K562 (cell line): ENCODE measurements around the gene ANKRD11. TPM values are rescaled to one million over a fixed set of nuclear protein-coding genes. Genes with fewer than 3 reads are reported as not detected.
A peak's percentile ranks its signal among the peaks of the same experiment; 100 is the strongest.

Experiments
- ATAC-seq: fragments of 200-7000 bp; cut with Tn5 transposase; 3 replicates; pipeline ENCODE4 v1.9.1; 2020; ENCODE audit warnings: moderate library complexity
- BruUV-seq: library from RNA; stranded (reverse); fragments of 400-500 nt; replicated peaks from 2 replicates; lab custom pipeline; 2021; lab: Mats Ljungman, UMichigan
- CTCF ChIA-PET: fragments of 300-600 bp; formaldehyde crosslinking; extraction: SDS; loops from one replicate; lab custom pipeline; 2021; ENCODE audit warnings: low intra/inter-chr PET ratio; lab: Yijun Ruan, JAX
- POLR2A ChIA-PET: fragments of 300-600, 350-650 bp; sonication (Branson Sonifier 250); formaldehyde crosslinking; extraction: SDS; loops from one replicate; lab custom pipeline; 2021; ENCODE audit warnings: antibody characterized with exemption, inconsistent platforms; lab: Yijun Ruan, JAX
- DNase-seq, 4 experiments: peaks; one replicate each; pipeline versions ENCODE4 v3.0.0 to v3.0.0-alpha.2; 2011 to 2018; ENCODE audit warnings: low spot score in 3 of 4, mixed read lengths in 3 of 4; ENCODE audit errors: extremely low read depth in 1 of 4
- FAIRE-seq: peaks from 2 replicates; lab custom pipeline; 2011; peaks lifted over from hg19 to GRCh38; lab: Jason Lieb, UNC
- H2AFZ ChIP-seq: 2 replicates; pipeline ENCODE4 v1.6.0; 2011; ENCODE audit warnings: low read depth, low read length, control low read depth, inconsistent platforms
- H3K27ac ChIP-seq: fragments of 200-600 bp; 3 replicates; pipeline ENCODE4 v1.8.0; 2011; ENCODE audit warnings: low read depth, mild to moderate bottlenecking, control low read depth, inconsistent platforms, low read length, moderate library complexity, mixed read lengths; ENCODE audit errors: extremely low read depth
- H3K27me3 ChIP-seq, 2 experiments: fragments of 300-600 bp in 1 of 2; 2 replicates in 1 of 2; 3 replicates in 1 of 2; pipeline versions ENCODE4 v1.6.0 to v1.8.0; 2011; ENCODE audit warnings: inconsistent platforms in 2 of 2, low read length in 2 of 2, mild to moderate bottlenecking in 1 of 2, mixed read lengths in 1 of 2, moderate library complexity in 1 of 2; ENCODE audit not compliant: control insufficient read depth in 2 of 2, insufficient read depth in 2 of 2
- H3K36me3 ChIP-seq: fragments of 300-600 bp; 3 replicates; pipeline ENCODE4 v1.8.0; 2011; ENCODE audit warnings: mild to moderate bottlenecking, low read length, inconsistent platforms; ENCODE audit not compliant: control insufficient read depth, insufficient read depth
- H3K4me1 ChIP-seq, 2 experiments: fragments of 200-600 bp in 1 of 2; replicated peaks in 1 of 2; 2 replicates in 1 of 2; 3 replicates in 1 of 2; pipeline versions ENCODE4 v1.5.1 to v1.8.0; 2011; ENCODE audit warnings: inconsistent platforms in 2 of 2, low read length in 2 of 2, mild to moderate bottlenecking in 1 of 2, mixed read lengths in 1 of 2, moderate library complexity in 1 of 2; ENCODE audit not compliant: control insufficient read depth in 2 of 2, insufficient read depth in 2 of 2
- H3K4me2 ChIP-seq: 2 replicates; pipeline ENCODE4 v1.6.1; 2011; ENCODE audit warnings: low read length, control low read depth, inconsistent platforms, mixed read lengths; ENCODE audit not compliant: insufficient read depth
- H3K4me3 ChIP-seq: fragments of 200-600 bp; sonication (generic), shearing (Covaris generic); 2 replicates; pipeline ENCODE4 v1.5.1; 2016; ENCODE audit warnings: control low read depth, inconsistent platforms
- H3K79me2 ChIP-seq: fragments of 200-600 bp; 3 replicates; pipeline ENCODE4 v1.8.0; 2011; ENCODE audit warnings: low read length, inconsistent platforms; ENCODE audit not compliant: control insufficient read depth, insufficient read depth
- H3K9ac ChIP-seq, 2 experiments: 2 replicates each; pipeline versions ENCODE4 v1.6.0 to v1.6.1; 2011; ENCODE audit warnings: low read depth in 2 of 2, low read length in 2 of 2, control low read depth in 1 of 2, inconsistent platforms in 1 of 2, mild to moderate bottlenecking in 1 of 2, mixed read lengths in 1 of 2; ENCODE audit not compliant: insufficient read depth in 1 of 2
- H3K9me1 ChIP-seq: one replicate; pipeline ENCODE4 v1.6.0; 2011; ENCODE audit warnings: inconsistent platforms, mild to moderate bottlenecking, low read length, moderate library complexity; ENCODE audit not compliant: control insufficient read depth, insufficient read depth
- H3K9me3 ChIP-seq: replicated peaks from 2 replicates; pipeline ENCODE4 v1.5.1; 2011; ENCODE audit warnings: low read depth, low read length, inconsistent platforms; ENCODE audit not compliant: control insufficient read depth, insufficient read depth
- H4K20me1 ChIP-seq: replicated peaks from 2 replicates; pipeline ENCODE4 v1.6.1; 2011; ENCODE audit warnings: low read length, inconsistent platforms, mixed read lengths; ENCODE audit not compliant: control insufficient read depth, insufficient read depth
- ESRRA ChIP-seq: fragments of 450-650 bp; IDR thresholded peaks from 2 replicates; pipeline ENCODE4 v1.6.1; 2014; ENCODE audit warnings: low read depth, mild to moderate bottlenecking, moderate library complexity, borderline replicate concordance
- HDAC1 ChIP-seq, 2 experiments: fragments of 450-650 bp; IDR thresholded peaks; 2 replicates each; pipeline ENCODE4 v1.6.1; 2016 to 2017; ENCODE audit warnings: inconsistent platforms in 1 of 2, mild to moderate bottlenecking in 1 of 2, moderate library complexity in 1 of 2
- MAFG ChIP-seq: fragments of 450-650 bp; conservative IDR thresholded peaks from 2 replicates; pipeline ENCODE4 v1.6.1; 2016; ENCODE audit warnings: missing genetic modification characterization, missing compliant biosample characterization
- MYC ChIP-seq, 2 experiments: fragments of 250-450 bp in 1 of 2; sonication (Bioruptor Pico) in 1 of 2; IDR thresholded peaks; 2 replicates each; pipeline versions ENCODE4 v1.5.1 to v1.6.1; 2012 to 2021; ENCODE audit warnings: low read depth in 2 of 2, borderline replicate concordance in 1 of 2, improper control_type of control experiment in 1 of 2, low read length in 1 of 2, mild to moderate bottlenecking in 1 of 2, moderate library complexity in 1 of 2
- POLR2G ChIP-seq: fragments of 200-400 bp; formaldehyde crosslinking; IDR thresholded peaks from 2 replicates; pipeline ENCODE4 v1.6.1; 2017; ENCODE audit warnings: low read depth, mild to moderate bottlenecking, antibody characterized with exemption, low read length, moderate library complexity
- RBM22 ChIP-seq: fragments of 200-400 bp; formaldehyde crosslinking; IDR thresholded peaks from 2 replicates; pipeline ENCODE4 v1.6.1; 2018; ENCODE audit warnings: low read length, low read depth; ENCODE audit not compliant: poor library complexity, severe bottlenecking
- SAFB ChIP-seq: fragments of 200-400 bp; formaldehyde crosslinking; IDR thresholded peaks from 2 replicates; pipeline ENCODE4 v1.6.1; 2017; ENCODE audit warnings: low read depth, low read length, borderline replicate concordance
- TEAD1 ChIP-seq, 2 experiments: fragments of 450-650 bp in 1 of 2; sonication (generic) in 1 of 2; formaldehyde crosslinking; IDR thresholded peaks; 2 replicates each; pipeline versions ENCODE4 v1.4.0 to v1.8.0; 2020 to 2022; ENCODE audit warnings: mild to moderate bottlenecking in 2 of 2, missing genetic modification reagents in 1 of 2
- WGBS: fragments of 100-300 bp; shearing (Covaris generic); methylation state at CpG from one replicate; pipeline ENCODE4 v1.1.6; 2016; ENCODE audit warnings: low coverage, mixed read lengths; ENCODE audit not compliant: insufficient coverage; ENCODE audit errors: missing lambda C conversion rate; 5-methylcytosine and 5-hydroxymethylcytosine counted together
- in situ Hi-C: fragments of 300-500 bp; cut with MboI; formaldehyde crosslinking; loops from 4 replicates; pipeline ENCODE4 v1.15.0; 2018; ENCODE audit warnings: inconsistent platforms, mixed read lengths
- intact Hi-C: fragments of 100-400 bp; cut with micrococcal nuclease; formaldehyde crosslinking; loops from 2 replicates; pipeline ENCODE4 v1.14.2; 2022
- polyA plus RNA-seq, 8 experiments: library from polyadenylated mRNA; depleted of rRNA in 4 of 8; stranded (reverse) in 5 of 8; unstranded in 3 of 8; fragments of >200 nt; fragmentation: Nextera tagmentation in 2 of 8; fragmentation: Illumina TruSeq in 1 of 8; extraction: Ambion mirVana in 2 of 8; extraction: Trizol in 1 of 8; gene quantifications; 2 replicates each; pipeline versions ENCODE4 v1.2.1 to v1.2.3, GENCODE V29; 2011 to 2014; ENCODE audit warnings: inconsistent platforms in 1 of 8, missing spikeins in 1 of 8
- total RNA-seq, 7 experiments: library from RNA; depleted of rRNA in 6 of 7; stranded (reverse); fragments of >200 nt in 6 of 7; fragmentation: Illumina TruSeq in 2 of 7; extraction: Trizol in 2 of 7; gene quantifications; 2 replicates each; pipeline versions ENCODE4 v1.2.1 to v1.2.3, GENCODE V29; 2011 to 2021; ENCODE audit warnings: low replicate concordance in 1 of 7
- TF ChIP-seq, protein P1 (sequence below): fragments of 450-650 bp; IDR thresholded peaks from one replicate; pipeline ENCODE4 v1.6.1; 2018; ENCODE audit warnings: mild to moderate bottlenecking, moderate library complexity; ENCODE audit not compliant: partially characterized antibody
- TF ChIP-seq, protein P2 (sequence below): fragments of 250-450 bp; sonication (Bioruptor Pico); IDR thresholded peaks from 2 replicates; pipeline ENCODE4 v1.9.0; 2021; ENCODE audit warnings: mild to moderate bottlenecking, inconsistent platforms

Gene ANKRD11
- total and polyA plus RNA-seq, 9 of the 15 experiments (the other 6 are each of a cell fraction or from before 2014, with no cell fraction given) = 4.7 to 126 (median 31.7) TPM

DNA sequence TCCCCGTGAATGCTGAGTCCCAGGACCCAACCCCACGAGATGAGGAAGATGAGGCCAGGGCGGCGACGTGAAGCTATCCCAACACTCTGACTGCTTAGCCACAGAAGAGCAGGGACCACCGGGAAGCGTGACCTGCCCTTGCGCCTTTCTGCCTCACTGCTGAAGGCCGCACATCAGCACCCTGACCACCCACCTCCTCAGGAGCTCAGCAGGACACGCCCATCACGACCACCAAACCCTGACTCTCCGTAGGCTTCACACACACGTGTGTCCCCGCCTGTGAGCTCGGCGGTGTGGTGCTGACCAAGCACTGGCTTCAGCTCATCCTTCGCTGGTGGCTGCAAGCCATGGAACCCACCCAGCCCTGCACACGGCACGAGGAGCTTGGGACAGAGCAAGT, 175.1 kb downstream of the ANKRD11 start:
- H3K9me1 ChIP-seq = peaks cover 28% of the 10 kb centered on the region
- peaks cover 77% of the 10 kb centered on the region; the same call in 2 of the 3 replicates for H3K36me3 ChIP-seq
- no peak for TF ChIP-seq TEAD1 (CRISPR knock-in tag; IDR thresholded peaks at IDR 0.05)
- peak; percentile 79 for TF ChIP-seq RBM22
- no peak for TF ChIP-seq MAFG
- peak; percentile 61 for TF ChIP-seq POLR2G
- no peak overlapping the region for H3K4me3 ChIP-seq
- no peak overlapping the region; the same call in 1 of the 3 replicates for H3K27ac ChIP-seq
- POLR2A ChIA-PET = interaction anchor here (0.6 to 1.6 kb wide), 3 partner anchors 10 to 164 kb away, joined by 3 to 4 read pairs (median 4); no protein-coding TSS in a partner anchor
- WGBS = 92% methylated on average over 13 of the region's 19 CpGs
- FAIRE-seq = no peak
- DNase-seq = no peak
- intact Hi-C loops (no loop called here), in situ Hi-C loops (no loop called here)
- H3K9ac ChIP-seq = peak overlapping the region in 1 of 2 experiments; percentile 62; a peak in 2 of 4 replicates
- H3K79me2 ChIP-seq = peaks cover 100% of the 10 kb centered on the region
- H2AFZ ChIP-seq = no peak overlapping the region
- no peaks in the 10 kb centered on the region for H3K27me3 ChIP-seq
- H3K9me3 ChIP-seq = no peaks in the 10 kb centered on the region
- CTCF ChIA-PET = no interaction called here
- no TSS peak for BruUV-seq
- H3K4me1 ChIP-seq = peaks cover 36 to 67% of the 10 kb centered on the region in 2 experiments
- no peak overlapping the region for H3K4me2 ChIP-seq
- H4K20me1 ChIP-seq = peaks cover 58% of the 10 kb centered on the region
- no peak for ATAC-seq

DNA sequence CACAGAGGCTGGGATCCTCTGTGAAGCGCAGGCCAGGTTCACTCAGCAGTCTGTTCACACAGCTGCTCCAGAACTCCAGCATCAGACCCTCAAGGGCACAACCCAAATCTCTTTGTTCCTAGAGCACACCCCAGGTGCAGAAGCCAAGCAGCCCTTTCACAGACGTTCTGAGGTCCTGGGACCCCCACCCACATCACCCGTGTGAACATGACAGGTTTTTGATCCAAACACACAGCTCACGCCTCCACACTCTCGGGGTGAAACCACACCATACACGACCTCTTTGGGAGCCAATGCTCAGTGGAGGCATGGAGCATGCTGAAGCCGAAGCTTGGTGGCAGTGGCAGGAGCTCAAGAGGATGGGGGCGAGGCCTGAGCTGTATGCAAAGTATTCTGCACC, 175.5 kb downstream of the ANKRD11 start:
- Histone ChIP-seq H3K27ac (no peak overlapping the region; the same call in 2 of the 3 replicates), H4K20me1 (peaks cover 53% of the 10 kb centered on the region), H2AFZ (no peak overlapping the region), H3K27me3 (no peaks in the 10 kb centered on the region), H3K4me1 (peaks cover 32 to 63% of the 10 kb centered on the region in 2 experiments), H3K9me3 (no peaks in the 10 kb centered on the region), H3K36me3 (peaks cover 81% of the 10 kb centered on the region; the same call in 2 of the 3 replicates), H3K79me2 (peaks cover 100% of the 10 kb centered on the region), H3K9me1 (peaks cover 28% of the 10 kb centered on the region), H3K4me2 (no peak overlapping the region), H3K9ac (peak overlapping the region in 1 of 2 experiments; percentile 62; a peak in 2 of 4 replicates), H3K4me3 (no peak overlapping the region)
- WGBS = 90% methylated on average over 8 of the region's 8 CpGs
- no peak for DNase-seq
- ChIA-PET CTCF (no interaction called here), POLR2A (interaction anchor here (0.8 to 1.6 kb wide), 5 partner anchors 10 to 193 kb away, joined by 3 to 4 read pairs (median 4); partner anchors contain the start of gene SPG7)
- in situ Hi-C loops (no loop called here), intact Hi-C loops (no loop called here)
- ATAC-seq = no peak
- no peak for FAIRE-seq
- BruUV-seq = no TSS peak
- no peak for TF ChIP-seq HDAC1 (IDR thresholded peaks at IDR 0.05)
- TF ChIP-seq, protein P1, sequence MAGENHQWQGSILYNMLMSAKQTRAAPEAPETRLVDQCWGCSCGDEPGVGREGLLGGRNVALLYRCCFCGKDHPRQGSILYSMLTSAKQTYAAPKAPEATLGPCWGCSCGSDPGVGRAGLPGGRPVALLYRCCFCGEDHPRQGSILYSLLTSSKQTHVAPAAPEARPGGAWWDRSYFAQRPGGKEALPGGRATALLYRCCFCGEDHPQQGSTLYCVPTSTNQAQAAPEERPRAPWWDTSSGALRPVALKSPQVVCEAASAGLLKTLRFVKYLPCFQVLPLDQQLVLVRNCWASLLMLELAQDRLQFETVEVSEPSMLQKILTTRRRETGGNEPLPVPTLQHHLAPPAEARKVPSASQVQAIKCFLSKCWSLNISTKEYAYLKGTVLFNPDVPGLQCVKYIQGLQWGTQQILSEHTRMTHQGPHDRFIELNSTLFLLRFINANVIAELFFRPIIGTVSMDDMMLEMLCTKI = no peak
- TF ChIP-seq MYC (IDR thresholded peaks at IDR 0.05; ENCODE audit: low read depth, low read length) = no peak
- TF ChIP-seq MYC (CRISPR knock-in tag; IDR thresholded peaks at IDR 0.05; ENCODE audit: borderline replicate concordance, low read depth) = no peak
- TF ChIP-seq, protein P2, sequence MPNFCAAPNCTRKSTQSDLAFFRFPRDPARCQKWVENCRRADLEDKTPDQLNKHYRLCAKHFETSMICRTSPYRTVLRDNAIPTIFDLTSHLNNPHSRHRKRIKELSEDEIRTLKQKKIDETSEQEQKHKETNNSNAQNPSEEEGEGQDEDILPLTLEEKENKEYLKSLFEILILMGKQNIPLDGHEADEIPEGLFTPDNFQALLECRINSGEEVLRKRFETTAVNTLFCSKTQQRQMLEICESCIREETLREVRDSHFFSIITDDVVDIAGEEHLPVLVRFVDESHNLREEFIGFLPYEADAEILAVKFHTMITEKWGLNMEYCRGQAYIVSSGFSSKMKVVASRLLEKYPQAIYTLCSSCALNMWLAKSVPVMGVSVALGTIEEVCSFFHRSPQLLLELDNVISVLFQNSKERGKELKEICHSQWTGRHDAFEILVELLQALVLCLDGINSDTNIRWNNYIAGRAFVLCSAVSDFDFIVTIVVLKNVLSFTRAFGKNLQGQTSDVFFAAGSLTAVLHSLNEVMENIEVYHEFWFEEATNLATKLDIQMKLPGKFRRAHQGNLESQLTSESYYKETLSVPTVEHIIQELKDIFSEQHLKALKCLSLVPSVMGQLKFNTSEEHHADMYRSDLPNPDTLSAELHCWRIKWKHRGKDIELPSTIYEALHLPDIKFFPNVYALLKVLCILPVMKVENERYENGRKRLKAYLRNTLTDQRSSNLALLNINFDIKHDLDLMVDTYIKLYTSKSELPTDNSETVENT (CRISPR knock-in tag) = no peak
- TF ChIP-seq SAFB = no peak
- no peak for TF ChIP-seq ESRRA
